ENCODE data around the gene NUDT6. TPM values are rescaled to one million over a fixed set of nuclear protein-coding genes. Genes with fewer than 3 reads are reported as not detected.

NUDT6 gene
- total RNA-seq, 1 experiment from 2014 or later = 4.0 TPM

DNA sequence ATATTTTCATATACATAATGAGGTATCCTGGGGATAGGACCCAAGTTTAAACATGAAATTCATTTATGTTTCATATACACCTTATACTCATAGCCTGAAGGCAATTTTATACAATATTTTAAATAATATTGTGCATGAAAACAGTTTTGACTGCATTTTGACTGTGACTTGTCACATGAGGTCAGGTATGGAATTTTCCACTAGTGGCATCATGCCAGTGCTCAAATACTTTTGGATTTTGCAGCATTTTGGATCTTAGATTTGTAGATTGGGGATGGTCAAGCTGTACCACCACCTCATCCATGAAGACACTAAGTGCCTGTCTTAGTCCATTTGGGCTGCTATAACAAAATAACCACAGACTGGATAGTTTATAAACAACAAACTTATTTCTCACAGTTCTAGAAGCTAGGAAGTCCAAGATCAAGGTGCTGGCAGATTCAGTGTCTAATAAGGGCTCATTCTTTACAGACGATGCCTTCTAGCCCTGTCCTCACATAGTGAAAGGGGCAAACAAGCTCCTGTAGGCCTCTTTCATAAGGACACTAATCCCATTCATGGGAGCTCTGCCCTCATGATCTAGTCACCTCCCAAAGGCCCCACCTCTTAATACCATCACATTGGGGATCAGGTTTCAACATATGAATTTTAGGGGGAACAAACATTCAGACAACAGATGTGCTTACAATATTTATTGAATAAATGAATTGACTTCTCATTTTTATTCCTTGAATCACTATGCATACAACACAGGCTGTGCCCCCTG, 9.4 kb downstream of the NUDT6 start:
- Histone ChIP-seq H3T11ph (ENCODE audit: low read length) (no peak overlapping the region), H2BK15ac (ENCODE audit: low read depth, low read length) (no peak overlapping the region), H3K14ac (ENCODE audit: insufficient read depth, low read length) (no peak overlapping the region), H2BK20ac (ENCODE audit: low read depth, low read length, poor library complexity, severe bottlenecking) (no peak overlapping the region), H3K23ac (ENCODE audit: insufficient read length, low read depth, low read length) (no peak overlapping the region), H2BK5ac (ENCODE audit: insufficient read length, low read length) (no peak overlapping the region), H3K23me2 (ENCODE audit: insufficient read length, low read depth, low read length, poor library complexity, severe bottlenecking) (no peaks in the 10 kb centered on the region), H3K18ac (ENCODE audit: insufficient read length, low read depth, low read length) (no peak overlapping the region), H4K20me1 (ENCODE audit: control insufficient read depth, insufficient read depth, insufficient read length) (no peaks in the 10 kb centered on the region), H4K5ac (ENCODE audit: insufficient read length, low read depth, low read length) (no peak overlapping the region), H3K27me3 (ENCODE audit: insufficient read depth, low read length) (no peaks in the 10 kb centered on the region), H2BK12ac (ENCODE audit: insufficient read length, low read depth, low read length) (no peak overlapping the region), H3K27ac (ENCODE audit: insufficient read length, low read depth, low read length) (no peak overlapping the region), H3K4me1 (ENCODE audit: insufficient read depth, low read length) (no peaks in the 10 kb centered on the region), H3K9ac (ENCODE audit: extremely low read depth, insufficient read length, low read length) (no peak overlapping the region), H3K4ac (ENCODE audit: low read depth, low read length) (no peak overlapping the region), H4K91ac (ENCODE audit: insufficient read length, low read depth, low read length) (no peak overlapping the region), H4K8ac (replicated peaks; ENCODE audit: insufficient read length, low read depth, low read length) (no peak overlapping the region), H2AFZ (ENCODE audit: low read length) (no peak overlapping the region), H3K79me2 (ENCODE audit: insufficient read depth, low read length) (no peaks in the 10 kb centered on the region), H3K79me1 (ENCODE audit: insufficient read depth, low read depth, low read length, poor library complexity, severe bottlenecking) (no peaks in the 10 kb centered on the region), H2AK5ac (ENCODE audit: insufficient read length, low read length) (no peak overlapping the region), H3K4me2 (ENCODE audit: insufficient read depth, insufficient read length, low read length) (no peak overlapping the region), H2BK120ac (ENCODE audit: low read depth, low read length, poor library complexity, severe bottlenecking) (no peak overlapping the region), H3K9me3 (ENCODE audit: control insufficient read depth, low read depth, low read length) (no peaks in the 10 kb centered on the region), H3K56ac (ENCODE audit: insufficient read length, low read depth, low read length) (no peak overlapping the region)
- no peak for DNase-seq
- no peak overlapping the region for H3K27ac Mint-ChIP-seq
- H3K4me3 Mint-ChIP-seq = no peak overlapping the region
- H3K9me3 Mint-ChIP-seq = no peaks in the 10 kb centered on the region; a peak in 1 of 5 replicates
- H3K36me3 Mint-ChIP-seq (ENCODE audit: insufficient read depth in 1 of 3, low read depth in 3 of 3) = peaks cover 0 to 7% (median 0%) of the 10 kb centered on the region in 3 experiments; a peak in 3 of 7 replicates
- no peaks in the 10 kb centered on the region for H3K27me3 Mint-ChIP-seq (ENCODE audit: low read depth)
- peaks cover 3 to 7% of the 10 kb centered on the region in 2 experiments; a peak in 3 of 4 replicates for H3K4me1 Mint-ChIP-seq
- no CpG with 5 or more reads among the region's 1 CpG for WGBS (ENCODE audit: extremely low coverage, insufficient read length, low lambda C conversion rate)
- TF ChIP-seq, protein P1, sequence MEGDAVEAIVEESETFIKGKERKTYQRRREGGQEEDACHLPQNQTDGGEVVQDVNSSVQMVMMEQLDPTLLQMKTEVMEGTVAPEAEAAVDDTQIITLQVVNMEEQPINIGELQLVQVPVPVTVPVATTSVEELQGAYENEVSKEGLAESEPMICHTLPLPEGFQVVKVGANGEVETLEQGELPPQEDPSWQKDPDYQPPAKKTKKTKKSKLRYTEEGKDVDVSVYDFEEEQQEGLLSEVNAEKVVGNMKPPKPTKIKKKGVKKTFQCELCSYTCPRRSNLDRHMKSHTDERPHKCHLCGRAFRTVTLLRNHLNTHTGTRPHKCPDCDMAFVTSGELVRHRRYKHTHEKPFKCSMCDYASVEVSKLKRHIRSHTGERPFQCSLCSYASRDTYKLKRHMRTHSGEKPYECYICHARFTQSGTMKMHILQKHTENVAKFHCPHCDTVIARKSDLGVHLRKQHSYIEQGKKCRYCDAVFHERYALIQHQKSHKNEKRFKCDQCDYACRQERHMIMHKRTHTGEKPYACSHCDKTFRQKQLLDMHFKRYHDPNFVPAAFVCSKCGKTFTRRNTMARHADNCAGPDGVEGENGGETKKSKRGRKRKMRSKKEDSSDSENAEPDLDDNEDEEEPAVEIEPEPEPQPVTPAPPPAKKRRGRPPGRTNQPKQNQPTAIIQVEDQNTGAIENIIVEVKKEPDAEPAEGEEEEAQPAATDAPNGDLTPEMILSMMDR (conservative IDR thresholded peaks at IDR 0.05) = no peak
